Hepatocyte (in vitro differentiated cells): Measurements from ENCODE around the gene HYAL3. TPM values are rescaled to one million over a fixed set of nuclear protein-coding genes. Genes with fewer than 3 reads are reported as not detected.
"Not testable (repeated sequence)": the region's sequence is repeated elsewhere in the genome, so short reads cannot be mapped to it uniquely, and the experiment has no call there.

ENCODE experiments used
- DNase-seq: peaks from one replicate; pipeline ENCODE4 v3.0.0-alpha.2; 2016; ENCODE audit warnings: low spot score
- H2AFZ ChIP-seq: fragments of 200-600 bp; sonication (generic); 2 replicates; pipeline ENCODE4 v1.6.0; 2016; ENCODE audit warnings: antibody characterized with exemption, mild to moderate bottlenecking
- H3K27ac ChIP-seq: fragments of 200-600 bp; sonication (generic); 2 replicates; pipeline ENCODE4 v1.5.1; 2016; ENCODE audit warnings: mild to moderate bottlenecking
- H3K27me3 ChIP-seq: fragments of 200-600 bp; sonication (generic); 2 replicates; pipeline ENCODE4 v1.6.1; 2016
- H3K36me3 ChIP-seq: fragments of 200-600 bp; sonication (generic); replicated peaks from 2 replicates; pipeline ENCODE4 v1.5.1; 2016; ENCODE audit warnings: low read depth; ENCODE audit not compliant: insufficient read depth
- H3K4me1 ChIP-seq: fragments of 200-600 bp; sonication (generic); 2 replicates; pipeline ENCODE4 v1.5.1; 2016; ENCODE audit warnings: mild to moderate bottlenecking, moderate library complexity; ENCODE audit not compliant: insufficient read depth
- H3K4me2 ChIP-seq: fragments of 200-600 bp; sonication (generic); 2 replicates; pipeline ENCODE4 v1.6.0; 2016
- H3K4me3 ChIP-seq: fragments of 200-600 bp; sonication (generic); 2 replicates; pipeline ENCODE4 v1.5.1; 2016; ENCODE audit warnings: mild to moderate bottlenecking
- H3K79me2 ChIP-seq: fragments of 200-600 bp; sonication (generic); 2 replicates; pipeline ENCODE4 v1.6.0; 2017; ENCODE audit warnings: mild to moderate bottlenecking
- H3K9me2 ChIP-seq: fragments of 200-600 bp; sonication (generic); replicated peaks from 2 replicates; pipeline ENCODE4 v1.6.0; 2017; ENCODE audit warnings: mild to moderate bottlenecking; ENCODE audit not compliant: insufficient read depth
- H3K9me3 ChIP-seq: fragments of 200-600 bp; sonication (generic); 2 replicates; pipeline ENCODE4 v1.5.1; 2016; ENCODE audit warnings: low read depth, mild to moderate bottlenecking
- H4K20me1 ChIP-seq: fragments of 200-600 bp; sonication (generic); 2 replicates; pipeline ENCODE4 v1.6.0; 2016; ENCODE audit warnings: mild to moderate bottlenecking; ENCODE audit not compliant: insufficient read depth, poor library complexity, severe bottlenecking
- EZH2 ChIP-seq: fragments of 200-600 bp; sonication (generic); IDR thresholded peaks from 2 replicates; pipeline ENCODE4 v1.6.1; 2016; ENCODE audit warnings: antibody characterized with exemption, mild to moderate bottlenecking, borderline replicate concordance
- EZH2phosphoT487 ChIP-seq: fragments of 200-600 bp; sonication (generic); IDR thresholded peaks from one replicate; pipeline ENCODE4 v1.6.1; 2018; ENCODE audit warnings: antibody characterized with exemption, mild to moderate bottlenecking, low read depth, moderate library complexity; ENCODE audit not compliant: unreplicated experiment, severe bottlenecking
- WGBS: methylation state at CpG from one replicate; pipeline ENCODE4 v1.1.6; 2016; ENCODE audit warnings: low lambda C conversion rate; ENCODE audit errors: missing lambda C conversion rate; 5-methylcytosine and 5-hydroxymethylcytosine counted together
- polyA plus RNA-seq: library from polyadenylated mRNA; unstranded; fragments of >200 nt; fragmentation: Nextera tagmentation; extraction: Ambion mirVana; gene quantifications from 2 replicates; pipeline ENCODE4 v1.2.1, GENCODE V29; 2016
- total RNA-seq: library from RNA; depleted of rRNA; stranded (reverse); fragments of >200 nt; gene quantifications from 2 replicates; pipeline ENCODE4 v1.2.3, GENCODE V29; 2014
- TF ChIP-seq, protein P1 (sequence below): fragments of 200-600 bp; sonication (generic); IDR thresholded peaks from 2 replicates; pipeline ENCODE4 v1.5.1; 2016; ENCODE audit warnings: antibody characterized with exemption, mild to moderate bottlenecking; ENCODE audit not compliant: poor library complexity

The HYAL3 gene
- total and polyA plus RNA-seq, 2 experiments from 2014 or later = 3.7 to 7.0 TPM

DNA sequence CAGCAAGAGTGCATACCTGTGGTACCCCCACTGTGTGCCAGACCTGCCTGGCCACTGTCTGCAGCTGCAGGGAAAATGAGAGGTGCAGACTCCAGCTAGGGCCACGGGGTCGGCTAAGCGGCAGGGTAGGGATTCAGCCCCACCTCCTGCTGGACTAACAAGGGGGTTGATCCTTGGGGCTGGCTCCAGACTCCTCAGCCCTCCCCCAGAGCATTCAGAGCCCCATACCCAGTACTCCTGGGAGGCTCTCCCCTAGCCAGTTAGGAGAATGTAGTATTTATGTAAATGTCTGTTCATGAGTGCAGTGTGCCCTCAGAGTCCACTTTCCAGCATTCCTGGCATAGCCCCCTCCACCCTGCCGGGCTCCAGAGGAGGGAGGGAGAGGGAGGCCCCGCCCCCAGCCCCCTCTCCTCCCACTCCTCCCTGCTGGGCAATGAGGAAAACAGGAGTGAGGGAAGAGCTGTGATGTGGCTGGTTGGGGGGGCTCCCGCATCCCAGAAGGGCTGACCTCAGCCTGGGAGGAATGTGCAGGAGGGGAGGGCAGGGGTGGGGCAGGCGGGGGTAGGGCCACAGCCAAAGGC lies 34.7 kb downstream of the HYAL3 start:
- H3K27me3 ChIP-seq = no peaks in the 10 kb centered on the region
- no peak overlapping the region for H2AFZ ChIP-seq
- H3K4me3 ChIP-seq = no peak overlapping the region
- H3K4me1 ChIP-seq = peaks cover 73% of the 10 kb centered on the region
- no peaks in the 10 kb centered on the region for H3K9me3 ChIP-seq
- DNase-seq = peak; percentile 98
- no peaks in the 10 kb centered on the region for H3K36me3 ChIP-seq
- H3K9me2 ChIP-seq = no peaks in the 10 kb centered on the region
- peaks cover 12% of the 10 kb centered on the region for H3K79me2 ChIP-seq
- peak overlapping the region; percentile 91 for H3K27ac ChIP-seq
- no peaks in the 10 kb centered on the region for H4K20me1 ChIP-seq
- TF ChIP-seq, protein P1, sequence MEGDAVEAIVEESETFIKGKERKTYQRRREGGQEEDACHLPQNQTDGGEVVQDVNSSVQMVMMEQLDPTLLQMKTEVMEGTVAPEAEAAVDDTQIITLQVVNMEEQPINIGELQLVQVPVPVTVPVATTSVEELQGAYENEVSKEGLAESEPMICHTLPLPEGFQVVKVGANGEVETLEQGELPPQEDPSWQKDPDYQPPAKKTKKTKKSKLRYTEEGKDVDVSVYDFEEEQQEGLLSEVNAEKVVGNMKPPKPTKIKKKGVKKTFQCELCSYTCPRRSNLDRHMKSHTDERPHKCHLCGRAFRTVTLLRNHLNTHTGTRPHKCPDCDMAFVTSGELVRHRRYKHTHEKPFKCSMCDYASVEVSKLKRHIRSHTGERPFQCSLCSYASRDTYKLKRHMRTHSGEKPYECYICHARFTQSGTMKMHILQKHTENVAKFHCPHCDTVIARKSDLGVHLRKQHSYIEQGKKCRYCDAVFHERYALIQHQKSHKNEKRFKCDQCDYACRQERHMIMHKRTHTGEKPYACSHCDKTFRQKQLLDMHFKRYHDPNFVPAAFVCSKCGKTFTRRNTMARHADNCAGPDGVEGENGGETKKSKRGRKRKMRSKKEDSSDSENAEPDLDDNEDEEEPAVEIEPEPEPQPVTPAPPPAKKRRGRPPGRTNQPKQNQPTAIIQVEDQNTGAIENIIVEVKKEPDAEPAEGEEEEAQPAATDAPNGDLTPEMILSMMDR = no peak
- TF ChIP-seq EZH2 (no peak), EZH2phosphoT487 (no peak)
- WGBS = 0% methylated on average over 7 of the region's 7 CpGs
- H3K4me2 ChIP-seq = peak overlapping the region; percentile 59

DNA sequence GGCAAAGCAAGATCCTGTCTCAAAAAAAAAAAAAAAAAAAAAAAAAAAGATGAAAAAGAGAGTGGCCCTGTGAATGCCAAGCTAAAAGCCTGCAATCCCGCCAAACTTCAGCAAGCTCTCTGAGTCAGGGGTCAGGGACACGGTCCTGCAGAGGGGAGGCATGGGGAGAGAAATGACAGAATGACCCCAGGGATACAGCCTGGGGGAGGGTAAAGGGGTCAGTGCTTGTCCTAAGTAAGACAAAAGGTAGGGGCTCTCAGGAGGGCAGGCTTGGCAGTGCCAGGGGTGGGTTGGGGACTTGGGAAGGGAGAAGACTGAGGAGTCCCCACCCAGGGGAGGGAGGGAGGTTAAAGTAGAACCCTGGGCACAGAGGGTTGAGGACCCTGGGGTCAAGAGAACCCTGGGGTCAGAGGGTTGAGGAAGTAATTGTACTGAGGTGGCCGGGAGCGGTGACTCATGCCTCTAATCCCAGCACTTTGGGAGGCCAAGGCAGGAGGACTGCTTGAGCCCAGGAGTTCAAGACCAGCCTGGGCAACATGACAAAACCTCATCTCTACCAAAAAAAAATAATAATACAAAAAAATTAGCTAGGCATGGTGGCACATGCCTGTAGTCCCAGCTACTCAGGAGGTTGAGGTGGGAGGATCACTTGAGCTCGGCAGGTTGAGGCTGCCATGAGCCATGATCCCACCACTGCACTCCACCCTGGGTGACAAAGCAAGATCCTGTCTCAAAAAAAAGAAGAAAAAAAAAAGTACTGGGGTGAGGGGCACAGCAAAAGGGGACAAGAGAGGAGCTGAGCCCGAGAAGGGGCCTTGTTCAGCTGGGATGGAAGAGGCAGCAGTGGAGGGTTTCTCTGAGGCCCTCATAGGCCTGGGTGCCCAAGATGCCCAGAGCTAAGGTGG lies 35.5 kb downstream of the HYAL3 start:
- WGBS = 70% methylated on average over 6 of the region's 6 CpGs
- Histone ChIP-seq H3K27ac (peak overlapping the region; percentile 91), H3K9me3 (no peaks in the 10 kb centered on the region), H4K20me1 (no peaks in the 10 kb centered on the region), H3K4me3 (no peak overlapping the region), H3K79me2 (peaks cover 12% of the 10 kb centered on the region), H3K4me2 (peak overlapping the region; percentile 59), H3K36me3 (no peaks in the 10 kb centered on the region), H2AFZ (no peak overlapping the region), H3K9me2 (no peaks in the 10 kb centered on the region), H3K4me1 (peaks cover 69% of the 10 kb centered on the region), H3K27me3 (no peaks in the 10 kb centered on the region)
- TF ChIP-seq, protein P1 = no peak
- no peak for TF ChIP-seq EZH2
- TF ChIP-seq EZH2phosphoT487 = no peak
- no peak for DNase-seq

DNA sequence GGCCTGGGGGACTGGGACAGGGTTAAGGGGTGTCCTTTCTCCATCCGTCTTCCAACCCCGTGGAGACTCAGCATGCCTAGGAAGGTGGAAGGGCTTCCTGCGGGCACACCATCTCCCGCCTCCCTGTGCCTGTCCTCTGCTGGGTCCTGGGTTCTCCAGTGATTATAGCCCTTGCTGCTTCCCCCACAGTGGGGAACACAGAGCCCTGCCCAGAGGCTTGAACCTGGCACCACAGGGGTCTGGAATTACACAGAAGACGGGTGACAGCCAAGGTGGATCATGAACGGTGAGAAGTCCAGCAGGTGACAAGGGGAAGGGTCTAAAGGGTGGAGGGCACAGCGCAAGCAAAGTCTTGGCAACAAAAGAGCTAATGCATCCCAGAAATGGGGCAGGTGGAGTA lies 36.4 kb downstream of the HYAL3 start:
- WGBS = 98% methylated on average over 7 of the region's 7 CpGs

DNA sequence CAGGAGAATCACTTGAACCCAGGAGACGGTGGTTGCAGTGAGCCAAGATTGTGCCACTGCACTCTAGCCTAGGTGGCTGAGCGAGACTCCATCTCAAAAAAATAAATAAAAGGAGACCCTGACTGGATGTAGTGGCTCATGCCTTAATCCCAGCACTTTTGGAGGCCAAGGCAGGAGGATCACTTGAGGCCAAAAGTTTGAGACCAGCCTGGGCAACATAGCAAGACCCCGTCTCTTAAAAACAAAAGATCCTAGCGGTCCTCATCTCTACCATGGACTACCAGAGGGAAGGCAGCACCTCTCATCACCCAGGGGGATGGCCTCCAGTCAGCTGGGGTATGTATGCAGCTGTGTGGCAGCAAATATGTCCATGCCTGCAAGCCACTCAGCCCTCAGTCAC lies 37.0 kb downstream of the HYAL3 start:
- not testable (repeated sequence) for H3K9me3 ChIP-seq, H3K9me2 ChIP-seq, H3K27ac ChIP-seq, H3K36me3 ChIP-seq, H3K27me3 ChIP-seq, DNase-seq, H3K4me3 ChIP-seq, H4K20me1 ChIP-seq, H2AFZ ChIP-seq, H3K4me2 ChIP-seq
- Histone ChIP-seq H3K4me1 (peaks cover 53% of the 10 kb centered on the region), H3K79me2 (peaks cover 12% of the 10 kb centered on the region)
- WGBS = 99% methylated on average over 4 of the region's 4 CpGs

More for the DNA sequence above, 36.4 kb downstream of the HYAL3 start:
- no peaks in the 10 kb centered on the region for H3K27me3 ChIP-seq
- no peaks in the 10 kb centered on the region for H3K9me2 ChIP-seq
- H3K4me1 ChIP-seq = peaks cover 59% of the 10 kb centered on the region
- peak overlapping the region; percentile 91 for H3K27ac ChIP-seq
- no peak for TF ChIP-seq EZH2phosphoT487
- TF ChIP-seq, protein P1 = no peak
- no peak for TF ChIP-seq EZH2
- no peaks in the 10 kb centered on the region for H3K36me3 ChIP-seq
- H2AFZ ChIP-seq = no peak overlapping the region
- no peak overlapping the region for H3K4me2 ChIP-seq
- no peak for DNase-seq
- no peaks in the 10 kb centered on the region for H4K20me1 ChIP-seq
- peaks cover 12% of the 10 kb centered on the region for H3K79me2 ChIP-seq
- no peak overlapping the region for H3K4me3 ChIP-seq
- H3K9me3 ChIP-seq = no peaks in the 10 kb centered on the region
